Mononuclear cell (primary cell): ENCODE results near the gene CEP104. TPM values are rescaled to one million over a fixed set of nuclear protein-coding genes. Genes with fewer than 3 reads are reported as not detected.
A peak's percentile ranks its signal among the peaks of the same experiment; 100 is the strongest.

Source experiments
- H3K27me3 ChIP-seq: 2 replicates; pipeline ENCODE4 v1.6.0; 2011; ENCODE audit warnings: low read length, control low read depth; ENCODE audit not compliant: insufficient read depth
- H3K4me1 ChIP-seq: 2 replicates; pipeline ENCODE4 v1.5.1; 2011; ENCODE audit warnings: mild to moderate bottlenecking, low read length, control low read depth; ENCODE audit not compliant: insufficient read depth
- H3K4me3 ChIP-seq: 2 replicates; pipeline ENCODE4 v1.5.1; 2011; ENCODE audit warnings: mild to moderate bottlenecking, low read length, moderate library complexity
- H3K9me3 ChIP-seq: 2 replicates; pipeline ENCODE4 v1.5.1; 2011; ENCODE audit warnings: low read depth, mild to moderate bottlenecking, control low read depth, low read length
- total RNA-seq: library from RNA; depleted of rRNA; stranded (reverse); fragments of >200 nt; gene quantifications from one replicate; pipeline ENCODE4 v1.2.3, GENCODE V29; 2012

Gene CEP104
- total RNA-seq = 12.8 TPM

GRCh38 chr1:3856923-3857790 lies at the start of gene CEP104, which contains the start of gene DFFB:
CEP104 (minus strand) TSS chr1:3857211; CDS start chr1:3852407, 4,804 bp downstream.
DFFB (plus strand) TSS chr1:3857476; CDS start chr1:3857604, 128 bp downstream.
- Histone ChIP-seq H3K27me3 (no peaks in the 10 kb centered on the region), H3K9me3 (no peaks in the 10 kb centered on the region), H3K4me1 (peaks cover 28% of the 10 kb centered on the region), H3K4me3 (peak within 1 kb of the TSS; percentile 76)

DNA sequence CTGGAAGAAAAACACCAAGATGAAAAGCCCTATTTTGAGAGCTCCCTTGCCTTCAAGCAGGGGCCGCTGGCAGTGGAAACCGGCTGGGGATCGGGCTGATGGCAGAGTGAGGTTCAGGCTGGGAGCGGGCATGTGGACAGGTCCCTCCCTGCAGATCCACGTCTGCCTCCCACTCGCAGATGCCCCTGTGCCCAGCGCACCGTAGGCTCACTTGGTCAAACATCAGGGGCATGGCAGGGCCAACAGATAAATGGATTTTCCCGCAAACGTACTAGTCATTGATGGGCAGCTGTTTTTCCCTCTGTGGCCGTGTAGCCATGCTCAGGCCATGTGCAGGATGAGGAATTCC lies 49.6 kb upstream of the CEP104 start:
- Histone ChIP-seq H3K4me3 (no peak overlapping the region), H3K4me1 (peaks cover 33% of the 10 kb centered on the region), H3K27me3 (no peaks in the 10 kb centered on the region), H3K9me3 (no peaks in the 10 kb centered on the region)

DNA sequence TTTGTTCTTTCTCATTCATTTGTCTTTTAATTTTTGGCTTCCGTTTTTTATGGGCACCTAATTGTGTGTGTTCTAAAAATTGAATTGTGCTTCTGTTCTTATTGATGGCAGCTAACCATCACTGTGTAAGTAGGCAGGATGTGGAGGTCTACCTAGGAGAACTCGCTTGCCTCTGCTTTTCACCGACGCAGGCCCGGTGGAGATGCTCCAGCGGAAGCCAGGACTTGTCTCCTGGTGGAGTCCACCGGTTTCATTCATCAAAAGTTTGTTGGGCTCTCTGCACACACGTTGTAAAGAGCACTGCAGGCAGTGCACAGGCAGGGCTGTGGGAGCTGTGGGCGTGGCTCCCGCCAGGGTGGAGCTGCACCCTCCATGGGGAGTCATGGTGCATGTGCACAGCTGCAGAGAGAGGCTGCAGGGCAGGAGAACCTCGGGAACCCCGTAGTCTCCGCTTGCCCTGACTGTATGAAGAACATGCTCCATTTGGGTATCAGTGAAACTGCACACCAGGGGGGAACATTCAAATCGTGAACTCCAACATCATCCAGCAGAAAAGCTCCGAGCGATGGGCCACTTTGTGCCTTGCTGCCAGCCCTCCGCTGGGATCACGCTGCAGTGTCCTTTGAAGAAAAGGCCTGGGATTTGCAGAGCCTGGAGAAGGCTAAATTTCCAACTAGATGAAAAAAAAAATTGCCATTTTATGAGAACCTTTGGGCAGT lies 49.1 kb upstream of the CEP104 start:
- H3K4me1 ChIP-seq = peaks cover 37% of the 10 kb centered on the region

DNA sequence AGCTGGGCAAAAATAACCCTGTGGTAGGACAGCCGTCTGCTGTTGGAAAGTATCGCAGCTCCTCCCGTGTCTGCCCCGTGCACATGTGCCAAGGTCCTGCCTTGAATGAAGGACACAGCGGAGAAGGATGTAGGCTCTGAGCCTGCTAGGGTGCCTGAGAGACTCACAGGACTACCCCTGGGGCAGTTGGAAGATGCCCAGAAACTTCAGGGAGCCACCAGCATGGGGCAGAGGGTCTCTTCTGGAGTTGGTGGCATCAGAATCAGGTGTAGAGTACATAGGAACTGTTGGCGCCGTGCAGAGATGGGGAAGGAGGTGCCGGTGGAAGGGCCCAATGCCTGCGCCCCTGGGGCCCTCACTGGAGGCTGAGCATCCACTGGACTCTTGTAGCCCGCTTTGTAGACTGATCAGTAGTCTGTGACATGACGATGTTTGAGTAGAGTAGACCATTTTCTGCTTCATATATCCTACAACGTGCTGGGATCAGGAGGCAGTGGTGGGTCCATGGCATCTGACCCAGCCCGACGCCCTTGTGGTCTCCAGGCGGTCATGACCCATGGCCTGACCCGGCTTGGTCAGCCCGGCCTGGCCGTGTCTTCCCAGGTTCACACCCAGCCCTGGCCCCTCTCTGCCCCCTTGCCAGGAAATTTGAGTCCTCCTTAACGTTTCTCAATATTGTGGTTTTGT lies 48.4 kb upstream of the CEP104 start:
- no peaks in the 10 kb centered on the region for H3K27me3 ChIP-seq
- H3K9me3 ChIP-seq = no peaks in the 10 kb centered on the region
- H3K4me1 ChIP-seq = peaks cover 32% of the 10 kb centered on the region
- no peak overlapping the region for H3K4me3 ChIP-seq

More for the DNA sequence above, 49.1 kb upstream of the CEP104 start:
- Histone ChIP-seq H3K27me3 (no peaks in the 10 kb centered on the region), H3K4me3 (no peak overlapping the region), H3K9me3 (no peaks in the 10 kb centered on the region)

- no peaks in the 10 kb centered on the region for H3K9me3 ChIP-seq
- no peak overlapping the region for H3K4me3 ChIP-seq
- H3K27me3 ChIP-seq = no peaks in the 10 kb centered on the region
- H3K4me1 ChIP-seq = peaks cover 33% of the 10 kb centered on the region
These were observed 47.8 kb upstream of the CEP104 start for GRCh38 chr1:3904843-3905185.

DNA sequence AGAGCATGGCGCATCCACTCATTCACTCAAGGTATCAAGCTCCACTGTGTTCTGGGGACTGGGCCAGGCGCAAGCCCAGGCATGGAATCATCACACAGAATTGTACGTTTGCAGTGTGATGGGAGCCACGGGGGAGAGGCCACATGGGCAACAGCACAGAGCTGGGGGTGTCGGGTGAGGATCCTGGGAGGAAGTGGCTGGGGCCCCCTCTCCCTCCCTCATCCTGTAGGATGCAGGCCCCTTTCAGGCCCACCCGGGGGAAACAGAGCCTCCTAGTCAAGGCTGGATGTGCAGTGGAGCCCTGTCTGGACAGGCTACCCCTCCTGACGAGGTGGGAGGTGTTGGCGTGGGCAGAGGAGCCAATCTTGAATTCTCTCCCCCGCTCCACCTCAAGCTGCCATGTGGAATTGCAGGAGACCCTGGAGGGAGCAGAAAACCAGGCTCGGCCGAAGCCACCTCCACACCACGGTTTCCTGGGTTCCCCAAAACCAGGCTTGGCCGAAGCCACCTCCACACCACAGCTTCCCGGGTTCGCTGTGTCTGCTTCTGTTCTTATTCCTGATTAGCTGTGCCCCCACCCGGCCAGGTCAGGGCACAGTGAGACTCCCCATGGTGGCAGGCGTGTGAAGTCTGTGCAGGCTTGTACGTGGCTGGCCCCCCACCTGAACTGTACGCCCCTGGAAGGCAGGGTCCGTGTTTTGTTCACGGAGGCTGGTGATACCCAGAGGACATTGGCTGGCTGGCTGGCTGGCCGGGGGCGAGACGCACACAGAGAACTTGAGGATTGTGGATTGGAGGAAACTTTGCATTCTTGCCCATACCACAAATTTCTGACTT lies 47.2 kb upstream of the CEP104 start:
- Histone ChIP-seq H3K27me3 (no peaks in the 10 kb centered on the region), H3K9me3 (no peaks in the 10 kb centered on the region), H3K4me3 (no peak overlapping the region), H3K4me1 (peaks cover 39% of the 10 kb centered on the region)

GRCh38 chr1:3903141-3904005 lies 46.4 kb upstream of the CEP104 start:
- H3K4me1 ChIP-seq = peaks cover 42% of the 10 kb centered on the region
- H3K4me3 ChIP-seq = no peak overlapping the region
- no peaks in the 10 kb centered on the region for H3K9me3 ChIP-seq
- H3K27me3 ChIP-seq = no peaks in the 10 kb centered on the region

DNA sequence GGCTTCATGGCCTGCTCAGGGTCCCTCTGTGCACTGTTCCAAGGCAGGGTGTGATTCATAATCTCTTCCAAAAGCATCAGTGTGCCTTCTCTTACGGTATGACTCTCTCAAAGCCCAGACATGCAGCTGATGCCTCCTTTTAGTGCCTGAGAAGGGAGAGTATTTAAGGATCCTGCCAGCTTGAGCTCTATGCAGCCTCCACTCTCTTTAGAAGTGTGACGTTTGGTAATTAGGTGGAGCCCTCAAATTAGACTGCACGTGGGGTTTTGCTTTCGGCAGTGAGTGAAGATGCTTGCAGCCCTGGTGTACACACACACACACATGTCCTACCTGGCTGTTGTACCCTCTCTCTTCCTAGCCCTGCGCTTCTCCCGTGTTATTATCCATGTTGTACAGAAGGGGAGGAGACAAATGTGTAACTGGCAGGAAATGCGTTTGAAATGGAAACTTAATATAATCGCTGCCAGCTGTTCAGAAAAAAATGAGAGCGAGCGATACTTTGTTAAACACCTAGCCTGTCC lies 45.6 kb upstream of the CEP104 start:
- Histone ChIP-seq H3K4me3 (no peak overlapping the region), H3K9me3 (no peaks in the 10 kb centered on the region), H3K4me1 (peaks cover 42% of the 10 kb centered on the region), H3K27me3 (no peaks in the 10 kb centered on the region)

DNA sequence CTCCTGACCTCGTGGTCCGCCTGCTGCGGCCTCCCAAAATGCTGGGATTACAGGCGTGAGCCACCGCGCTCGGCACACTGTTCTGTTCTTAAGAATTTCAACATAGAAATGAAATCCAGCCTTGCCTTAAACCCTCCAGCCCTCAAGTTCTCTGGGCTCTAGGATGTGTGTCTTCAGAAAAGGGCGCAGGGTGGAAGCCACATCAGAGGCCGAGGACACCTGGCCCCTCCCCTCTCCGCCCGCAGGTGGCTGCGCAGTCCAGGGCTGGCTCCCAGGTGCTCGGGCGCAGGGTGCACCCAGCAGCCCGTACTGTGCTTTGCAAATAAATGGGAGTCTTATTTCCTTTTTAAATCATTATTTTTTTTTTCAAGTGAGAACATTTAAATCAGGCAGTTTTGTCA lies 45.1 kb upstream of the CEP104 start:
- Histone ChIP-seq H3K4me3 (no peak overlapping the region), H3K4me1 (peaks cover 42% of the 10 kb centered on the region), H3K9me3 (no peaks in the 10 kb centered on the region), H3K27me3 (no peaks in the 10 kb centered on the region)

DNA sequence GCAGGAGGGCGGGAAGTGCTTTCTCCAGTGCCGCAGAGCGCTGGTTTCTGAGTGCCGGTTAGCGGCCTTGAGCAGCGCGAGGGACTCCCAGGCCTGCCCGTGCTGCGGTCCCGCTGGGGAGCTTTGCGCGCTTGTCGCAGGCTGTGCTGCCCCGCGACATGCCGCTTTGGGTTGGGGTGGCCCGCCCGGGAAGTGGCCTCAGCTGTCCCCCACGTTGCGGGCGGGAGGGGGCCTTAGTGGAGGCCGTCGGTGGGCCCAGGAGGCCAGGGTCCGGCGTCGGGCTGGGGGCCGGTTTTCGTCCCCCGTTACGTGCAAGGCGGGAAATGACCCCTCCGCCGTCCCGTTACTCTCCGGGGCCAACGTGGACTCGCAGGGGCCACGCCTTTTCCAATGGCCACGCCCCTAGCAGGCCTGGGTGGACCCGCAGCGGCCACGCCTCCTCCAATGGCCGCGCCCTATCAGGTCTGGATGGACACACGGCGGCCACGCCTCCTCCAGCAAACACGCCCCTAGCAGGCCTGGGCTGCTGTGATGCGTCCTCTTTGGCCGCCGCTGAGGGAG lies 44.0 kb upstream of the CEP104 start:
- Histone ChIP-seq H3K4me1 (peaks cover 42% of the 10 kb centered on the region), H3K27me3 (no peaks in the 10 kb centered on the region), H3K4me3 (peak overlapping the region; percentile 69), H3K9me3 (no peaks in the 10 kb centered on the region)

GRCh38 chr1:3900150-3900968 lies 43.3 kb upstream of the CEP104 start, which contains the start of gene C1orf174:
C1orf174 (minus strand) TSS chr1:3900272; CDS start chr1:3900186, 86 bp downstream.
- Histone ChIP-seq H3K4me1 (peaks cover 42% of the 10 kb centered on the region), H3K9me3 (no peaks in the 10 kb centered on the region), H3K4me3 (peak within 1 kb of the TSS; percentile 69), H3K27me3 (no peaks in the 10 kb centered on the region)

DNA sequence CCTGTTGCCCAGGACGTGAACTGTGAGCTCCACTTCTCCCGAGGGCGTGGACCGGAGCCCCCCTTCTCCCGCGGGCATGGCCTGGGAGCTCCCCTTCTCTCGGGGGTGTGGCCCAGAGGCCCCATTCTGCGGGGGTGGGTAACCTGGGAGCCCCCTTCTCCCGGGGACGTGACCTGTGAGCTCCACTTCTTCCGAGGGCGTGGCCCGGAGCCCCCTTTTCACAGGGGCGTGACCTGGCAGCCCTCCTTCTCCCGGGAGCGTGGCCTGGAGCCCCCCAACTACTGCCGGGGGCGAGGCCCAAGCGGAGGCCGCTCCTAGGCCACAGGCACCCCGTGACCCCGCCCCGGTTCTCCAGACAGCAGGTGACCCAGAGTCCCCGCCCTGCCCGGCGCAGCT lies 42.7 kb upstream of the CEP104 start:
- no peaks in the 10 kb centered on the region for H3K27me3 ChIP-seq
- peaks cover 42% of the 10 kb centered on the region for H3K4me1 ChIP-seq
- H3K9me3 ChIP-seq = no peaks in the 10 kb centered on the region
- peak overlapping the region; percentile 69 for H3K4me3 ChIP-seq
